Measurements from ENCODE around the gene TMOD1.
A peak's percentile ranks its signal among the peaks of the same experiment; 100 is the strongest.

- TF ChIP-seq CTCF (IDR thresholded peaks at IDR 0.05) (no peak), POLR2A (IDR thresholded peaks at IDR 0.05) (peak; percentile 9), EP300 (IDR thresholded peaks at IDR 0.05) (no peak)
These were observed 17.4 kb downstream of the TMOD1 start for GRCh38 chr9:97518909-97519307.
